ENCODE results near the gene APOL5. TPM values are rescaled to one million over a fixed set of nuclear protein-coding genes. Genes with fewer than 3 reads are reported as not detected.
A peak's percentile ranks its signal among the peaks of the same experiment; 100 is the strongest.
"Not testable (repeated sequence)": the region's sequence is repeated elsewhere in the genome, so short reads cannot be mapped to it uniquely, and the experiment has no call there.

The APOL5 gene
- total RNA-seq, 2 donors from 2014 or later, result not detected

DNA sequence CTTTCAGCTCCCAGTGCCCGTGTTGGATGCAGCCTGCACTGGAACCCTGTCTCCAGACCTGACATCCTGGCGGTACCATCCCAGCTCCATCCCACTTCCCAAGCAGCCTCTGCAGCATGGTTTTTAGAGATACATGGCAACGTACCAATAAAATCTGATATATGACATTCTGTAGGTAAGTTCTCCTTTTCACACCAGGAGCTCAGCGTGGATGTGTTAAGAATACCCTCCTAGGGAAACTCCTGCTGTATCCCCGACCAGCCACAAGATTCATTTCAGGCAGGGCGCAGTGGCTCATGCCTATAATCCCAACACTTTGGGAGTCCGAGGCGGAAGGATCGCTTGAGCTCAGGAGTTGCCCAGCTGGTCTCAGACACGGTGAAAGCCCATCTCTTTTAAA lies 15.4 kb downstream of the APOL5 start:
- no peaks in the 10 kb centered on the region for H3K9me3 Mint-ChIP-seq
- no peaks in the 10 kb centered on the region for H3K36me3 Mint-ChIP-seq
- ATAC-seq (no peak), DNase-seq (ENCODE audit: low spot score in 2 of 2) (no peak)
- H3K27ac Mint-ChIP-seq, result no peak overlapping the region

DNA sequence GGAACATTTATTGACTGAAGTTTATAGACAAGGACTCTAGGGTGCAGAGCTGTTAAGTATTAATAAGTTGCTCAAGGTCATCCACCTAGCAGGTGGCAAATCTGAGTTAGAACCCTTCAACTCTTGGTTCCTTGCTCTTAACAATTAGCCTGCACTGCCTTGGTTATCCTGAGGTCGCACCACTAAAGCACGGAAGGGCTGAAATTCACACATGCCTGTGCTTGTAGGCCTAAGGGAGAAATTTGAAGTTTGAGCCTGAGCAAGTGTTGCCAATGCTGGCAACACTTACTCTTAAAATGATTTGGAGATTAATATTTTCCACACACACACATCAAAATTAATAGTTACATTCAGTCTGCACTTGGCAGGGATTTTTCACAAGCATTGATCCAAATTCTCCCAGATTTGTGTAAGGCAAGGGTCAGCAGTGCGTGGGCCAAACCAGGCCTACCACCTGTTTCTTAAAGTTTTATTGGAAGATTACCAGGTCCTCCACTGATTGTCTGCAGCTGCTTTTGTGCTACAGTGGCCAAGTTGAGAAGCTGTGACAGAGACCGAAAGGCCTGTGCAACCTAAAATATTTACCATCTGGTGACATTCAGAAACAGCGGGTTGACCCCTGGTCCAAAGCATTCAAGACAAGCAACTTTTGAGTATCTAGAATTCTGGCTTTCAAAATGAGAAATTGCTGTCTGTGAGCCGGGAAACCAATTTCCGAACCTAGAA lies 16.3 kb downstream of the APOL5 start:
- DNase-seq (ENCODE audit: low spot score in 2 of 2) (no peak), ATAC-seq (no peak)
- no peaks in the 10 kb centered on the region for H3K9me3 Mint-ChIP-seq
- no peaks in the 10 kb centered on the region for H3K36me3 Mint-ChIP-seq
- no peak overlapping the region for H3K27ac Mint-ChIP-seq

DNA sequence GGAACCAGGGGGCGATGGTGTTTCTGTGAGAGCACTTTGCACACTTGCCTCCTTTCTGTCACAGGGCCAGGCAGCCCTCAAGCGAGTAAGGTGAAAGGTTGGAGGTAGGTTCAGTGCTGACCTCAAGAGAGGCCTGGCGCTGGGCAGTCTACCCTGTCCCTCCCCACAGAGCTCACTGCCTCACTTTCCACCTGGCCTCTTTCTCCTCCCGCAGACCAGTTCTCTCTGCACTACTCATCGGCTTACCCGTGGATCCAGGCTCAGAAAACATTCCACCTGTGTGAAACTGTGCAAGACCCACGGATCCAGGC lies 16.8 kb downstream of the APOL5 start:
- ATAC-seq, result no peak

GRCh38 chr22:35735542-35735941 lies 17.9 kb downstream of the APOL5 start:
- no peaks in the 10 kb centered on the region for H3K36me3 Mint-ChIP-seq
- DNase-seq (ENCODE audit: low spot score in 2 of 2) (no peak), ATAC-seq (no peak)
- H3K9me3 Mint-ChIP-seq, result no peaks in the 10 kb centered on the region
- no peak overlapping the region for H3K27ac Mint-ChIP-seq

More for the DNA sequence above, 16.8 kb downstream of the APOL5 start:
- no peak for DNase-seq (ENCODE audit: low spot score in 2 of 2)
- Mint-ChIP-seq H3K27ac (no peak overlapping the region), H3K36me3 (no peaks in the 10 kb centered on the region), H3K9me3 (no peaks in the 10 kb centered on the region)

DNA sequence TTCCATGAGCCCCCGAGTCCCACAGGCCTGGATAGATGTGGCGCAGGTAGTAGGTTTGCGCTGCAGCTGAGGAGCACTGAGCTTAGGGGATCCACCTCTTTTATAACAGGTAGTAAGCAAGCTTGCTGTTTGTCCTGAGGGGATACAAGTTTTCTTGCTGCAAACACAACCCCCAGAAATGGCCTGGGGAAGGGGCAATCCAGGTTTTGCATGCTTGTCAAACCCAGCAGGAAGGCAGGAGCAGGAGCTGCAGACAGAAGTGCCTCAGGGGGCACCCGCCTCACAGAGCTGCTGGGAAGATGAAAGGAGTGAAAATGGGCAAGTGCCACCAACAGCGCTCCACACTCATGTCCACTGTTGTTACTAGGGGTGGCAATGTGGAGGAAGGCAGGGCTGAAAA lies 18.5 kb downstream of the APOL5 start:
- no peaks in the 10 kb centered on the region for H3K36me3 Mint-ChIP-seq
- ATAC-seq, result no peak
- no peak for DNase-seq (ENCODE audit: low spot score in 2 of 2)
- no peak overlapping the region for H3K27ac Mint-ChIP-seq
- H3K9me3 Mint-ChIP-seq, result no peaks in the 10 kb centered on the region

GRCh38 chr22:35736701-35737100 lies 19.0 kb downstream of the APOL5 start:
- ATAC-seq (no peak), DNase-seq (ENCODE audit: low spot score in 2 of 2) (no peak)
- Mint-ChIP-seq H3K36me3 (no peaks in the 10 kb centered on the region), H3K27ac (no peak overlapping the region), H3K9me3 (no peaks in the 10 kb centered on the region)

DNA sequence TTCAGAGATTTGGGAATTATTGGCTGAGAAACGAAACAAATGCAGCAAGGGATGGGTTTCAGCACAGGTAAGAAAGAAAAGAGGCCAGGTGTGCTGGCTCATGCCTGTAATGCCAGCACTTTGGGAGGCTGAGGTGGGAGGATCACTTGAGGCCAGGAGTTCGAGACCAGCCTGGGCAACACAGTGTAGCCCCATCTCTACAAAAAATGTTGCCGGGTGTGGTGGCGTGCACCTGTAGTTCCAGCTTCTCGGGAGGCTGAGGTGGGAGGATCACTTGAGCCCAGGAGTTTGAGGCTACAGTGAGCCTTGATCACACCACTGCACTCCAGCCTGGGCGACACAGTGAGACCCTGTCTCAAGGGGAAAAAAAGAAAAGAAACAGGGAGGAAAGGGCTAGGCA lies 20.2 kb downstream of the APOL5 start:
- not testable (repeated sequence) for ATAC-seq; DNase-seq (ENCODE audit: low spot score in 2 of 2); H3K36me3 Mint-ChIP-seq; H3K9me3 Mint-ChIP-seq; H3K27ac Mint-ChIP-seq

DNA sequence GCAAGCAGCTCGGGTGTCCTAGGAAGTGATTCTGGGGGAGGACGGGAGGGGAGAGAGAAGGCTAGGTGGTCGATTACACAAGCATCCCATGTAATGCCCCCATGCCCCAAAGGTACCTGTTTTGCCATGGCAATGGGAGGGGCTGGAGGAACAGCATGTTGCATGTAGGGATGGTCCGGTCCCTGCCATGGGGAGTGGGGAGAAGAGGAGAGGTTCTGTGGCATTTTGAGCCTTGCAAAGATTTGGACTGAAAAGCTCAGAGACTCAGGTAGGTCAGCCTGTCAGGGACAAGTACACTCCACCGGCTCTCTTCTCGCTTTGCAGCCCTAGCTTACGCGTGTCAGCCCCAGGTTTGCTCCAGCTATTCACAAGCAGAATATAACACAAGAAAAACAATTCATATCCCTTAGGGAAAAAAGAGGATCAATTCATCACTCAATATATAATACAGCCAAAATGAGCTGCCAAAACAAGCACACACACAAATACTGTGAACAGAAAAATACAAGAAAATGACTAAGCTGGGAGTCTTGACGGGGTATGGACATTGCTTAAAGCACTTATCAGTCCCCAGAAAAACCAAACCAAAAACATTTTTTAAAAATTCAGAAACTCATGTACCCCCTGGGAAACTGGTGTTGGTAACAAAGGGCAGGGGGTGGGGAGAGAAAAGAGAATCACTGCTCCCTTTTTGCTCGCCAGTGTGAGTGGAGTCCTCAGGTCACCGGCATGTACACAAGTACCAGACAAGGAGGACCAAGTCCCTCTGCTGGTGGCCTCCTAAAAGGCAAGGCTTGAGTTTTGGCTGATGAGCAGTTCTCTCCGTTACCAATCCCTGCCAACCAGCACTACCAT lies 21.6 kb downstream of the APOL5 start:
- no peaks in the 10 kb centered on the region for H3K9me3 Mint-ChIP-seq
- H3K27ac Mint-ChIP-seq, result peak overlapping the region in 1 of 2 donors; percentile 31
- ATAC-seq (no peak), DNase-seq (ENCODE audit: low spot score in 2 of 2) (no peak)
- H3K36me3 Mint-ChIP-seq, result no peaks in the 10 kb centered on the region

DNA sequence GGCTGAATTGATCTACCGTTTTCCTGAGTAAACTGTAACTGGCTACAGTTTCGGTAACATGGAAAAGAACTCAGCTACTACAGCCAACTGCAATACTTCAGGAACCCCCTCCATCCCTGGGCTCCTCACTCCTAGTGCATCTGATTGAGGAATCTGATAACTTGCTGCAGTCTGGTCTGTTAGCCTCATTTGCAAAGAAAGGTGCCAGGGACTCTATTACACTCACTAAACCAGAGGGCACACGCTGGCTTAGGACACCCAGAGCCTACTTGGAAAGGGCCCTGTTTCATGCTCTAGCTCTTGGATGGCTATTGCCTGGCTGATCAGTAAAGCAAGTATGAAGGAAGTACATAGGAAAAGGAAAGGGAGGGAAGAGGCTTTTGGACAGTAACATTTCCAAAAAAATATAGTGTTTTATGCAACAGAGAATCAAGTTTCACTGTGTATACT lies 22.3 kb downstream of the APOL5 start:
- Mint-ChIP-seq H3K36me3 (no peaks in the 10 kb centered on the region), H3K9me3 (no peaks in the 10 kb centered on the region), H3K27ac (peak overlapping the region in 1 of 2 donors; percentile 66)
- DNase-seq (ENCODE audit: low spot score in 2 of 2) (no peak), ATAC-seq (no peak)

GRCh38 chr22:35740616-35741015 lies 22.9 kb downstream of the APOL5 start:
- ATAC-seq, result no peak
- no peaks in the 10 kb centered on the region for H3K9me3 Mint-ChIP-seq
- no peaks in the 10 kb centered on the region for H3K36me3 Mint-ChIP-seq
- DNase-seq (ENCODE audit: low spot score in 2 of 2), result no peak
- no peak overlapping the region for H3K27ac Mint-ChIP-seq

- no peaks in the 10 kb centered on the region for H3K9me3 Mint-ChIP-seq
- DNase-seq (ENCODE audit: low spot score in 2 of 2), result no peak
- H3K27ac Mint-ChIP-seq, result no peak overlapping the region
- ATAC-seq, result peak; percentile 44 to 45
- H3K36me3 Mint-ChIP-seq, result no peaks in the 10 kb centered on the region
These were observed 24.8 kb downstream of the APOL5 start for GRCh38 chr22:35742342-35743100.

DNA sequence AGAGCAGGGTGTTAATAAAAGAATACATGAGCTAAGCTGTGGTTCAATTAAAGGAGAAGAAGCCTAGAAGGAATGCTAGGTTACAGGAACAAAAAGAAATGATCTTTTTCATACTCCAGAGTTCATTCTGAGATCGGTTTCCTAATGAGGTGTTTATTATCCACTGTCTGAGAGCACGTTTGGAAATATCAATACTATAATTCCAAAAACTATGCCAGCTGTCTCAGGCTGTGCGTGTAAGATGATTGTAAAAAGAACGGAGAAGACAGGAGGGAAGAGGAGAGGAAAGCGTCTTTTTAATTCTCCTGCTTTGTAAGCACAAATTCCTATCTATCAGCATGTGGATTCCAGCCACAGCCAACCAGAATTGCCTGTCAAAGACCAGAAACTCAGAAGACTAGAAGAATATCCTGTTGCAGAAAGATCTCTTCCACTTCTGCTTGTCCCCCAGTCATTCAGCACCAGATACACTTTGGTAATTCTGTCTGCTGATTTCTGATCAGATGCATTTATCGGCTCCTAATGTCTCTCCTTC lies 25.7 kb downstream of the APOL5 start:
- no peaks in the 10 kb centered on the region for H3K36me3 Mint-ChIP-seq
- ATAC-seq, result no peak
- H3K27ac Mint-ChIP-seq, result no peak overlapping the region
- no peaks in the 10 kb centered on the region for H3K9me3 Mint-ChIP-seq
- no peak for DNase-seq (ENCODE audit: low spot score in 2 of 2)

DNA sequence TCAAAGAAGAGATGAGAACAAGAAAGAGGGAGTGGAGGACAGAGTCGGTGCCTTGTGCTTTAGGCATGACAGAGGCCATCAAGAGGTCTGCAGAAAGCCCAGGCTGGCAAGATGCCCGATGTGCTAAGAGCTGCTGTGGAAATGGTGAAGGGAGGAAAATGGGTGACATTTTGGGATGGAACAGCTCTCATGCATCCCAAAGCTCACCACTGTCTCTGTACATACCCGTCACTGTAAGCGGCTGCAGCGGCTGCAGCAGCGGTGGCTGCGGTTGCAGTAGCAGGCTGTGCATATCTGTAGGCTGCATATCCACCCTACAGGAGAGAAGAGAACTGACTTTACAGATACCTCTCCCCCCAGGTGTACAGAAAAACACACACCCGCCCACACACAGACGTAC lies 28.6 kb downstream of the APOL5 start:
- H3K27ac Mint-ChIP-seq, result no peak overlapping the region
- DNase-seq (ENCODE audit: low spot score in 2 of 2), result no peak
- H3K9me3 Mint-ChIP-seq, result no peaks in the 10 kb centered on the region
- no peak for ATAC-seq
- no peaks in the 10 kb centered on the region for H3K36me3 Mint-ChIP-seq

- no peak for ATAC-seq
- Mint-ChIP-seq H3K36me3 (no peaks in the 10 kb centered on the region), H3K27ac (no peak overlapping the region), H3K9me3 (no peaks in the 10 kb centered on the region)
- no peak for DNase-seq (ENCODE audit: low spot score in 2 of 2)
These were observed 29.5 kb downstream of the APOL5 start for GRCh38 chr22:35746946-35747703.

DNA sequence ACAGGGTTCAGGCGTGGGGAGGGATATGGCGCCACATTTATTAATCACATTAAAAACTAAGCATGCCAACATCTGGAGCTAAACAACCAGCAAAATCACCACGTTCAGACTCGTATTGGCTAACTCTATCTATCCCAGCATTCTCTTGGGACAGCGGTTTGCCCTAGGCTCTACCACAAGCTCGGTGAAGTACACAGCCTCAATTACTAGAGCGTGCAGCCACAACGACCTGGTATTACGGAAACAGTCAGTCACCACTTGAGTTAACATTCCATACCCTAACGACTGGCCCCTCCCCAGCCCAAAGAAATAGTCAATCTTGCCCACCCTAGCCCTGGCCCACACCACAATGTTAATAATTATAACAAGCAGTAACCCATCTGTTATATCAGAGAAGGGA lies 32.1 kb downstream of the APOL5 start:
- DNase-seq (ENCODE audit: low spot score in 2 of 2) (no peak), ATAC-seq (no peak)
- H3K36me3 Mint-ChIP-seq, result no peaks in the 10 kb centered on the region
- no peak overlapping the region for H3K27ac Mint-ChIP-seq
- no peaks in the 10 kb centered on the region for H3K9me3 Mint-ChIP-seq

- Mint-ChIP-seq H3K27ac (no peak overlapping the region), H3K9me3 (no peaks in the 10 kb centered on the region), H3K36me3 (no peaks in the 10 kb centered on the region)
- ATAC-seq (no peak), DNase-seq (ENCODE audit: low spot score in 2 of 2) (no peak)
These were observed 34.6 kb downstream of the APOL5 start for GRCh38 chr22:35752006-35752862.
